Right lobe of liver (tissue), 4 donors: ENCODE results near the gene ZMAT5.

Experiments used
- POLR2A ChIP-seq: fragments of 450-650 bp; IDR thresholded peaks from one replicate; pipeline ENCODE4 v1.6.1; 2017; ENCODE audit warnings: antibody characterized with exemption, mild to moderate bottlenecking
- TF ChIP-seq, protein P1 (sequence below), 4 donors: fragments of 200-600 bp in 3 of 4; fragments of 450-650 bp in 1 of 4; IDR thresholded peaks; one replicate each; pipeline versions ENCODE4 v1.5.1 to v1.8.0; 2016 to 2022; ENCODE audit warnings: antibody characterized with exemption in 4 of 4, mild to moderate bottlenecking in 2 of 4
- donor health status: DM: no; HTN: no; CAD: no.
- donor health status: DM: no; HTN: no; CAD: no.
- donor health status: DM: no; HTN: yes; CAD: no.

DNA sequence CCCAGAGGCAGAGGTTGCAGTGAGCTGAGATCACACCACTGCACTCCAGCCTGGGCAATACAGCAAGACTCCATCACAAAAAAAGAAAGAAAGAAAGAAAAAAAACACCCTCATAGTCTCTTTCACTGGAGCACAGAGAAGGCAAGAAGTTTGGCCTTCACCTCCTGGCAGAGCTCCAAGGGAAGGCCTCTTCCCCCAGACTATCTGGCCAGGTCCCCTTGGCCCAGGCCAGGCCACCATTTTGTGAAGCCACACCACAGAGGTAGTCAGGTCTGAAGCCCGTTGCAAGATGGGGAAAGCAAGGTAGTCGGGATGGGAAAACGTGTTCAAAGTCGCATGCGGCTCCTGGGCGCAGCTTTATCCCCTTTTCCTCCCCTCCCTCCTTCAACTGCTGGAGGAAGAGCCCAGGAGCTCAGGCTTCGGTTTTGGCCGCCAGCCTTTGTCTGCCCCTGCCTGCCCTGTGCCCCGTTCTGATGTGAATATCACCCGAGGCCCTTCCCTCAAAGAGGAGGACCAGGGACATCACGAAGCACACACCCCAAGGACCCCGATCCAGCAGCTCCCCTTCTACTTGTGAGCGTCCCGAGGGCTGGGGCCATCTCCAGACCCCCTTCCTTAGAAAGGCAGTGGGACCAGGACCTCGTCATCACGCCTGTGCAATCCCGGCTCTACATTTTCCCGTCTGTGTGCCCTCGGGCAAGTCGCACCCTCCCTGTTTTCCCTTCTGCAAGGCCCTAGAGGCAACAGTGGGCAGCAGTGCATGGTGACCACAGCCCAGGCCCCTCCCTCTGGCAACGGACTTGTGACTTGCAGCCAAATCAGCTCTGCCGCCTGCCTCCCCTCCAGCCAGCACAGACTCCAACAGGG, 29.3 kb downstream of the ZMAT5 start:
- TF ChIP-seq, protein P1, sequence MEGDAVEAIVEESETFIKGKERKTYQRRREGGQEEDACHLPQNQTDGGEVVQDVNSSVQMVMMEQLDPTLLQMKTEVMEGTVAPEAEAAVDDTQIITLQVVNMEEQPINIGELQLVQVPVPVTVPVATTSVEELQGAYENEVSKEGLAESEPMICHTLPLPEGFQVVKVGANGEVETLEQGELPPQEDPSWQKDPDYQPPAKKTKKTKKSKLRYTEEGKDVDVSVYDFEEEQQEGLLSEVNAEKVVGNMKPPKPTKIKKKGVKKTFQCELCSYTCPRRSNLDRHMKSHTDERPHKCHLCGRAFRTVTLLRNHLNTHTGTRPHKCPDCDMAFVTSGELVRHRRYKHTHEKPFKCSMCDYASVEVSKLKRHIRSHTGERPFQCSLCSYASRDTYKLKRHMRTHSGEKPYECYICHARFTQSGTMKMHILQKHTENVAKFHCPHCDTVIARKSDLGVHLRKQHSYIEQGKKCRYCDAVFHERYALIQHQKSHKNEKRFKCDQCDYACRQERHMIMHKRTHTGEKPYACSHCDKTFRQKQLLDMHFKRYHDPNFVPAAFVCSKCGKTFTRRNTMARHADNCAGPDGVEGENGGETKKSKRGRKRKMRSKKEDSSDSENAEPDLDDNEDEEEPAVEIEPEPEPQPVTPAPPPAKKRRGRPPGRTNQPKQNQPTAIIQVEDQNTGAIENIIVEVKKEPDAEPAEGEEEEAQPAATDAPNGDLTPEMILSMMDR (IDR thresholded peaks at IDR 0.05), result no peak
- no peak for TF ChIP-seq POLR2A
